GM06990 (cell line): ENCODE data around the gene CCDC63.

Experiments used
- DNase-seq: peaks from one replicate; pipeline ENCODE4 v3.0.0-alpha.2; 2011; ENCODE audit not compliant: insufficient read length; ENCODE audit errors: extremely low read depth
- H3K27me3 ChIP-seq: replicated peaks from 2 replicates; pipeline ENCODE4 v1.6.0; 2011; ENCODE audit warnings: low read length; ENCODE audit not compliant: control insufficient read depth, insufficient read depth
- H3K36me3 ChIP-seq: 2 replicates; pipeline ENCODE4 v1.5.1; 2011; ENCODE audit warnings: low read length; ENCODE audit not compliant: control insufficient read depth, insufficient read depth
- H3K4me3 ChIP-seq: replicated peaks from 2 replicates; pipeline ENCODE4 v1.5.1; 2011; ENCODE audit warnings: low read depth, mild to moderate bottlenecking, control low read depth, low read length
- TF ChIP-seq, protein P1 (sequence below): IDR thresholded peaks from 2 replicates; pipeline ENCODE4 v1.5.1; 2011; ENCODE audit warnings: low read length, control low read depth, mild to moderate bottlenecking, inconsistent platforms; ENCODE audit not compliant: insufficient read depth, poor library complexity, severe bottlenecking

Gene CCDC63

DNA sequence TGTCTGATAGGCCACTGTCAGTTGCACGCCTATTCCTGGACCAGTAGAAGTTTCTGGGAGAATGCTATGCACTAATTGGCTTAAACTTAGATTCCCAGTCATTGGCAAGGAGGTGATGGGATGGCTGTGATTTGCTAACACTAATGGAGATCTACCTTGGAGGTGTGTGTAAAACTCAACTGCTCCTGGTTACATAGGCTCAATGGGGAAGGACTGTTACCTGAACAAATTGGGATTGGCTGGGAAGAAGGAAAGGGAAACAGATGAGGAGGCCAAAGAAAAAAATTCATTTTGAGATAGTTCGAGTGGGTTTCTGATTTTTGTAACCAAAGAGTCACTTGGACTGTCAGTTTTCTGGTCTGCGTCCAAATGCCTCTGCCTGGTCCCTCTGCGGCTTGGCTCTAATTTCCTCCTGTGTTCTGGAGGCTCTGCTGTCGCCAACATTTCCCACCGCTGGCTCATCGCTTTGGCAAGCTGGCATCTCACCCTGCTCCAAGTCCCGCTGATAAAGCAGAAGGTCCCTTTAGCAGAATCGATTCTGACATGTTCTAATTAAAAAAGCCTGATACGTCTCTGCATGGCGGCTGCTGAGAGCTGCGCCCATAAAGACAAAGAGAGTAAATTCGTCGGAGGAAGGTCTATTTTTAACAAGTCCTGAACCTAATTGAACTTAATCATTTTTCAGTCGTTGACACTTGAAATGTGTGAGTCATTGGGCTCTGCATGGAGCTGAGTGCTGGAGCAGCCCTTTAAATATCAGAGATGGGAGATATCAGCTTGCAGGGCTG is 2.0 kb upstream of the CCDC63 start:
- H3K4me3 ChIP-seq, result no peak overlapping the region
- H3K27me3 ChIP-seq, result peaks cover 2% of the 10 kb centered on the region
- H3K36me3 ChIP-seq, result no peaks in the 10 kb centered on the region
- TF ChIP-seq, protein P1, sequence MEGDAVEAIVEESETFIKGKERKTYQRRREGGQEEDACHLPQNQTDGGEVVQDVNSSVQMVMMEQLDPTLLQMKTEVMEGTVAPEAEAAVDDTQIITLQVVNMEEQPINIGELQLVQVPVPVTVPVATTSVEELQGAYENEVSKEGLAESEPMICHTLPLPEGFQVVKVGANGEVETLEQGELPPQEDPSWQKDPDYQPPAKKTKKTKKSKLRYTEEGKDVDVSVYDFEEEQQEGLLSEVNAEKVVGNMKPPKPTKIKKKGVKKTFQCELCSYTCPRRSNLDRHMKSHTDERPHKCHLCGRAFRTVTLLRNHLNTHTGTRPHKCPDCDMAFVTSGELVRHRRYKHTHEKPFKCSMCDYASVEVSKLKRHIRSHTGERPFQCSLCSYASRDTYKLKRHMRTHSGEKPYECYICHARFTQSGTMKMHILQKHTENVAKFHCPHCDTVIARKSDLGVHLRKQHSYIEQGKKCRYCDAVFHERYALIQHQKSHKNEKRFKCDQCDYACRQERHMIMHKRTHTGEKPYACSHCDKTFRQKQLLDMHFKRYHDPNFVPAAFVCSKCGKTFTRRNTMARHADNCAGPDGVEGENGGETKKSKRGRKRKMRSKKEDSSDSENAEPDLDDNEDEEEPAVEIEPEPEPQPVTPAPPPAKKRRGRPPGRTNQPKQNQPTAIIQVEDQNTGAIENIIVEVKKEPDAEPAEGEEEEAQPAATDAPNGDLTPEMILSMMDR, result no peak
- no peak for DNase-seq

DNA sequence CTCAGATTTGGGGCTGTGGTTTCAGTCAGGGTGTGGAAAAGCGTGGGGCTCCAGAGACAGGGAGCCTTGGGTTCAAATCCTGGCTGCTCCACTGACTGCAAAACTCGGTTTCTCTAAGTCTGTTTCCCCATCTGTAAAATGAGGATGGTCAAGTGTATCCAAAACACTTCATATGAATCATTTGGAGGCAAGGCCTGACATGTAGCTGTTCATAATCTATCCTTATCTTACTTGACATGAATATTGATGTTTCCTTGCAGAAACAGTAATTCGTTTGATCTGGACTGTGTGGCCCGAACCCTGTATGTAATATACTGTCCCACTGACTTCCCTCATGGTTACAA is 1.5 kb upstream of the CCDC63 start:
- H3K4me3 ChIP-seq, result no peak overlapping the region
- TF ChIP-seq, protein P1, result no peak
- no peak for DNase-seq
- H3K36me3 ChIP-seq, result no peaks in the 10 kb centered on the region
- H3K27me3 ChIP-seq, result peaks cover 2% of the 10 kb centered on the region

GRCh38 chr12:110848314-110848923 is 1.6 kb downstream of the CCDC63 start:
- Histone ChIP-seq H3K4me3 (no peak overlapping the region), H3K27me3 (peaks cover 2% of the 10 kb centered on the region), H3K36me3 (no peaks in the 10 kb centered on the region)
- no peak for DNase-seq
- TF ChIP-seq, protein P1, result no peak

GRCh38 chr12:110849221-110849620 is 2.4 kb downstream of the CCDC63 start:
- no peak for DNase-seq
- TF ChIP-seq, protein P1, result no peak
- H3K27me3 ChIP-seq, result peaks cover 2% of the 10 kb centered on the region

DNA sequence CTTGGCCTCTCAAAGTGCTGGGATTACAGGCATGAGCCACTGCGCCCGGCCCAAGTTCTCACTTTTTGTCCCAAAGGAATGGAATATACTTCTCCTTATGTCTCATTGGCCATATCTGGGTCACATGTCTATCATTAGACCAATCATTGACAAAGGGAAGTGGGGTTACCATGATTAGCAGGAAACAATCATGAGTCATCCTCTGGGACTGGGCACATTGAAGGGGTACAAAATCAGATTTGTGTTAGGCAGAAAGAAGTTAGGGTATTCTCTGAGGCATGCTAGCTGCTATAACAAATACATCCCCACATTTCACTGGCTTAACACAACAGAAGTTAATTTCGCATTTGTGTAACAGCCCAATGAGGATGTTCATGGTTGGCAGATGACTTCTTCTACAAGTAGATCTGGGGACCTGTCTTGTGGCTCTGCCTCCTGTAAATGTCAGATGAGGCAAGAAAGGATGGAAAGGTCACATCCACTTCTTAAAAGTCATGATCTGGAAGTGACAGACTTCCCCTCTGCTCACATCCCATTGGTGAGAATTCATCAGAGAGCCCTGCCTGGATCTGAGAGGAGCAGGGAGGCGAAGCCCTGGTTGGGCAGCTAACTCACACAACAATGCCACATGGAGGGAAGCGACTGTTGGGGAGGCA is 3.1 kb downstream of the CCDC63 start:
- H3K27me3 ChIP-seq, result peaks cover 2% of the 10 kb centered on the region

More at GRCh38 chr12:110849221-110849620, 2.4 kb downstream of the CCDC63 start:
- no peaks in the 10 kb centered on the region for H3K36me3 ChIP-seq
- no peak overlapping the region for H3K4me3 ChIP-seq

More for the DNA sequence above, 3.1 kb downstream of the CCDC63 start:
- no peaks in the 10 kb centered on the region for H3K36me3 ChIP-seq
- no peak for DNase-seq
- H3K4me3 ChIP-seq, result no peak overlapping the region
- TF ChIP-seq, protein P1, result no peak
